Neural cell (in vitro differentiated cells): ENCODE measurements around the gene ZNF586. TPM values are rescaled to one million over a fixed set of nuclear protein-coding genes. Genes with fewer than 3 reads are reported as not detected.

ENCODE experiments used
- H2AFZ ChIP-seq: fragments of 200-600, 300-800 bp; sonication (generic), shearing (Covaris generic); 2 replicates; pipeline ENCODE4 v1.6.0; 2014; ENCODE audit warnings: low read depth, mild to moderate bottlenecking, antibody characterized with exemption, low read length, moderate library complexity
- H3F3A ChIP-seq: fragments of 200-600 bp; shearing (Covaris generic); 2 replicates; pipeline ENCODE4 v1.6.1; 2016; ENCODE audit warnings: mild to moderate bottlenecking, moderate library complexity, mixed read lengths, antibody characterized with exemption, low read length; ENCODE audit not compliant: insufficient read depth, poor library complexity, severe bottlenecking
- H3K27ac ChIP-seq: fragments of 200-600, 300-800 bp; sonication (generic), shearing (Covaris generic); 2 replicates; pipeline ENCODE4 v1.5.1; 2014; ENCODE audit warnings: mild to moderate bottlenecking, low read length, moderate library complexity
- H3K27me3 ChIP-seq: fragments of 300-800, 200-600 bp; sonication (generic), shearing (Covaris generic); 2 replicates; pipeline ENCODE4 v1.6.0; 2014; ENCODE audit warnings: mild to moderate bottlenecking, low read depth, low read length, moderate library complexity; ENCODE audit not compliant: insufficient read depth
- H3K36me3 ChIP-seq: fragments of 300-800, 200-600 bp; sonication (generic), shearing (Covaris generic); 2 replicates; pipeline ENCODE4 v1.5.1; 2014; ENCODE audit warnings: mild to moderate bottlenecking, antibody characterized with exemption, low read length, moderate library complexity; ENCODE audit not compliant: insufficient read depth
- H3K4me2 ChIP-seq: fragments of 300-800, 200-600 bp; sonication (generic), shearing (Covaris generic); 2 replicates; pipeline ENCODE4 v1.6.0; 2014; ENCODE audit warnings: mild to moderate bottlenecking, low read length
- H3K4me3 ChIP-seq: fragments of 300-800, 200-600 bp; sonication (generic), shearing (Covaris generic); 2 replicates; pipeline ENCODE4 v1.5.1; 2014; ENCODE audit warnings: mild to moderate bottlenecking, low read length, moderate library complexity
- H3K79me2 ChIP-seq: fragments of 200-600 bp; shearing (Covaris generic); replicated peaks from 2 replicates; pipeline ENCODE4 v1.6.0; 2014; ENCODE audit warnings: mild to moderate bottlenecking, low read length, moderate library complexity; ENCODE audit not compliant: insufficient read depth
- H3K9ac ChIP-seq: fragments of 300-800, 200-600 bp; sonication (generic), shearing (Covaris generic); 2 replicates; pipeline ENCODE4 v1.6.1; 2016; ENCODE audit warnings: mild to moderate bottlenecking, low read length, mixed read lengths
- H3K9me2 ChIP-seq: fragments of 200-600 bp; shearing (Covaris generic); 2 replicates; pipeline ENCODE4 v1.6.1; 2016; ENCODE audit warnings: mild to moderate bottlenecking, low read length, mixed read lengths; ENCODE audit not compliant: insufficient read depth
- H3K9me3 ChIP-seq: fragments of 200-600, 300-800 bp; sonication (generic), shearing (Covaris generic); 2 replicates; pipeline ENCODE4 v1.6.1; 2016; ENCODE audit warnings: mild to moderate bottlenecking, mixed run types, low read length, moderate library complexity, mixed read lengths
- H4K20me1 ChIP-seq: fragments of 200-600 bp; shearing (Covaris generic); 2 replicates; pipeline ENCODE4 v1.6.1; 2016; ENCODE audit warnings: mild to moderate bottlenecking, mixed run types; ENCODE audit not compliant: insufficient read depth
- EP300 ChIP-seq: fragments of 450-650 bp; conservative IDR thresholded peaks from 2 replicates; pipeline ENCODE4 v1.6.1; 2014; ENCODE audit warnings: antibody characterized with exemption, mild to moderate bottlenecking, moderate library complexity; ENCODE audit not compliant: poor library complexity, severe bottlenecking
- EZH2 ChIP-seq: fragments of 200-600, 300-800 bp; shearing (Covaris generic), sonication (generic); IDR thresholded peaks from 2 replicates; pipeline ENCODE4 v1.6.1; 2014; ENCODE audit warnings: antibody characterized with exemption, low read length, borderline replicate concordance, mild to moderate bottlenecking; ENCODE audit not compliant: insufficient read depth, poor library complexity, severe bottlenecking
- MXI1 ChIP-seq: fragments of 450-650 bp; conservative IDR thresholded peaks from 2 replicates; pipeline ENCODE4 v1.6.1; 2014; ENCODE audit warnings: antibody characterized with exemption, mild to moderate bottlenecking; ENCODE audit not compliant: poor library complexity, severe bottlenecking
- POLR2AphosphoS5 ChIP-seq: IDR thresholded peaks from 2 replicates; pipeline ENCODE4 v1.6.1; 2012
- RAD21 ChIP-seq: fragments of 450-650 bp; conservative IDR thresholded peaks from 2 replicates; pipeline ENCODE4 v1.6.1; 2014; ENCODE audit warnings: antibody characterized with exemption, mild to moderate bottlenecking, moderate library complexity
- SMC3 ChIP-seq: fragments of 450-650 bp; conservative IDR thresholded peaks from 2 replicates; pipeline ENCODE4 v1.6.1; 2014; ENCODE audit warnings: antibody characterized with exemption, mild to moderate bottlenecking, moderate library complexity; ENCODE audit not compliant: poor library complexity
- TAF1 ChIP-seq: IDR thresholded peaks from 2 replicates; pipeline ENCODE4 v1.6.1; 2012; ENCODE audit warnings: low read depth
- polyA plus RNA-seq: library from polyadenylated mRNA; depleted of rRNA; stranded (reverse); fragments of >200 nt; gene quantifications from 2 replicates; pipeline ENCODE4 v1.2.3, GENCODE V29; 2014
- TF ChIP-seq, protein P1 (sequence below): fragments of 450-650 bp; IDR thresholded peaks from 2 replicates; pipeline ENCODE4 v1.5.1; 2014; ENCODE audit warnings: antibody characterized with exemption, mild to moderate bottlenecking, moderate library complexity; ENCODE audit not compliant: poor library complexity, severe bottlenecking
- TF ChIP-seq, protein P2 (sequence below): IDR thresholded peaks from 2 replicates; pipeline ENCODE4 v1.6.1; 2012; ENCODE audit warnings: borderline replicate concordance

The ZNF586 gene
- polyA plus RNA-seq, 1 donor from 2014 or later: 22.0 TPM

DNA sequence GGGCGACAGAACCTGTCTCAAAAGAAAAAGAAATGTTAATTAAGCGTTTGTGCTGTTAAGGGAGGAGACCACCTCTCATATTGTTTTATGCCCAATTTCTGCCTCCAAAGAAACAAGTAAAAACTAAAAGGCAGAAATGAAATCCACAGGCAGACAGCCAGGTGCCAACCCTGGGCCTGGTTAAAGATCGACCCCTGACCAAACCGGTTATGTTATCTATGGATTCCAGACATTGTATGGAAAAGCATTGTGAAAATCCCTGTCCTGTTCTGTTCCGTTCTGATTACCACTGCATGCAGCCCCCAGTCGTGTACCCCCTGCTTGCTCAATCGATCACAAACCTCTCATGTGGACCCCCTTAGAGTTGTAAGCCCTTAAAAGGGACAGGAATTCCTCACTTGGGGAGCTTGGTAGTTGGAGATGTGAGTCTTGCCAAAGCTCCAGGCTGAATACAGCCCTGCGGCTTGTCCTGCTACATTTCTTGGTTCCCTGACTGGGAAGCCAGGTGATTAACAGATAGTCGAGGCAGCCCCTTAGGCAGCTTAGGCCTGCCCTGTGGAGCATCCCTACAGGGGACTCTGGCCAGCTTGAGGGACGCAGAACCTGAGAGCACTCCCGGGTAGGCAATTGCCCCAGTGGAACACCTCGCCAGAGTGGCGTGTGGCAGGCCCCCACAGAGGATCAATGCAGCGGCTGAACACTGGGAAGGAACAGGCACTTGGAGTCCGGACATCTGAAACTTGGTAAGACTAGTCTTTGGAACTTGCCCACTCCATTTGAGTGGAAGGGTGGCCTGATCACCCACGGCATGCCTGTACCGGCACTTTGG lies 46.0 kb downstream of the ZNF586 start:
- Histone ChIP-seq H3K9me2 (no peaks in the 10 kb centered on the region), H2AFZ (peak overlapping the region; percentile 53), H3K4me3 (peak overlapping the region; percentile 94), H3K79me2 (peaks cover 6% of the 10 kb centered on the region), H3F3A (no peaks in the 10 kb centered on the region), H4K20me1 (no peaks in the 10 kb centered on the region), H3K9ac (peak overlapping the region; percentile 83), H3K36me3 (no peaks in the 10 kb centered on the region), H3K9me3 (no peaks in the 10 kb centered on the region), H3K4me2 (peak overlapping the region; percentile 65), H3K27ac (peak overlapping the region; percentile 79), H3K27me3 (no peaks in the 10 kb centered on the region)
- TF ChIP-seq TAF1 (no peak), EZH2 (no peak), MXI1 (no peak), SMC3 (no peak)

DNA sequence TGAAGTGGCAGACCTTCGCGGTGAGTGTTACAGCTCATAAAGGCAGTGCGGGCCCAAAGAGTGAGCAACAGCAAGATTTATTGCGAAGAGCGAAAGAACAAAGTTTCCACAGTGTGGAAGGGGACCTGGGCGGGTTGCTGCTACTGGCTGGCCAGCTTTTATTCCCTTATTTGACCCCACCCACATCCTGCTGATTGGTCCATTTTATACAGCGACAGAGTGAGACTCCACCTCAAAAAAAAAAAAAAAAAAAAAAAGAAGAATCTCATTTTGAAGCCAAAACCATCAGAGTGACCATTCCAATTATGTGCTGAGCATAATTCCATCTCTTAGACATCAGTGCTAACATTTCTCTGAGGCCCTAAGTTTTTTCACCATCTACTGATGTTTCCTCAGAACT lies 47.2 kb downstream of the ZNF586 start:
- Histone ChIP-seq H3K4me2 (no peak overlapping the region), H4K20me1 (no peaks in the 10 kb centered on the region), H3K9ac (no peak overlapping the region), H3K9me3 (no peaks in the 10 kb centered on the region), H2AFZ (no peak overlapping the region), H3F3A (no peaks in the 10 kb centered on the region), H3K36me3 (no peaks in the 10 kb centered on the region), H3K27ac (no peak overlapping the region), H3K4me3 (no peak overlapping the region), H3K79me2 (peaks cover 6% of the 10 kb centered on the region), H3K9me2 (no peaks in the 10 kb centered on the region), H3K27me3 (no peaks in the 10 kb centered on the region)
- TF ChIP-seq, protein P1, sequence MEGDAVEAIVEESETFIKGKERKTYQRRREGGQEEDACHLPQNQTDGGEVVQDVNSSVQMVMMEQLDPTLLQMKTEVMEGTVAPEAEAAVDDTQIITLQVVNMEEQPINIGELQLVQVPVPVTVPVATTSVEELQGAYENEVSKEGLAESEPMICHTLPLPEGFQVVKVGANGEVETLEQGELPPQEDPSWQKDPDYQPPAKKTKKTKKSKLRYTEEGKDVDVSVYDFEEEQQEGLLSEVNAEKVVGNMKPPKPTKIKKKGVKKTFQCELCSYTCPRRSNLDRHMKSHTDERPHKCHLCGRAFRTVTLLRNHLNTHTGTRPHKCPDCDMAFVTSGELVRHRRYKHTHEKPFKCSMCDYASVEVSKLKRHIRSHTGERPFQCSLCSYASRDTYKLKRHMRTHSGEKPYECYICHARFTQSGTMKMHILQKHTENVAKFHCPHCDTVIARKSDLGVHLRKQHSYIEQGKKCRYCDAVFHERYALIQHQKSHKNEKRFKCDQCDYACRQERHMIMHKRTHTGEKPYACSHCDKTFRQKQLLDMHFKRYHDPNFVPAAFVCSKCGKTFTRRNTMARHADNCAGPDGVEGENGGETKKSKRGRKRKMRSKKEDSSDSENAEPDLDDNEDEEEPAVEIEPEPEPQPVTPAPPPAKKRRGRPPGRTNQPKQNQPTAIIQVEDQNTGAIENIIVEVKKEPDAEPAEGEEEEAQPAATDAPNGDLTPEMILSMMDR: no peak
- TF ChIP-seq EZH2 (no peak), EP300 (no peak), SMC3 (no peak), MXI1 (no peak), POLR2AphosphoS5 (no peak), TAF1 (no peak), RAD21 (no peak)
- TF ChIP-seq, protein P2, sequence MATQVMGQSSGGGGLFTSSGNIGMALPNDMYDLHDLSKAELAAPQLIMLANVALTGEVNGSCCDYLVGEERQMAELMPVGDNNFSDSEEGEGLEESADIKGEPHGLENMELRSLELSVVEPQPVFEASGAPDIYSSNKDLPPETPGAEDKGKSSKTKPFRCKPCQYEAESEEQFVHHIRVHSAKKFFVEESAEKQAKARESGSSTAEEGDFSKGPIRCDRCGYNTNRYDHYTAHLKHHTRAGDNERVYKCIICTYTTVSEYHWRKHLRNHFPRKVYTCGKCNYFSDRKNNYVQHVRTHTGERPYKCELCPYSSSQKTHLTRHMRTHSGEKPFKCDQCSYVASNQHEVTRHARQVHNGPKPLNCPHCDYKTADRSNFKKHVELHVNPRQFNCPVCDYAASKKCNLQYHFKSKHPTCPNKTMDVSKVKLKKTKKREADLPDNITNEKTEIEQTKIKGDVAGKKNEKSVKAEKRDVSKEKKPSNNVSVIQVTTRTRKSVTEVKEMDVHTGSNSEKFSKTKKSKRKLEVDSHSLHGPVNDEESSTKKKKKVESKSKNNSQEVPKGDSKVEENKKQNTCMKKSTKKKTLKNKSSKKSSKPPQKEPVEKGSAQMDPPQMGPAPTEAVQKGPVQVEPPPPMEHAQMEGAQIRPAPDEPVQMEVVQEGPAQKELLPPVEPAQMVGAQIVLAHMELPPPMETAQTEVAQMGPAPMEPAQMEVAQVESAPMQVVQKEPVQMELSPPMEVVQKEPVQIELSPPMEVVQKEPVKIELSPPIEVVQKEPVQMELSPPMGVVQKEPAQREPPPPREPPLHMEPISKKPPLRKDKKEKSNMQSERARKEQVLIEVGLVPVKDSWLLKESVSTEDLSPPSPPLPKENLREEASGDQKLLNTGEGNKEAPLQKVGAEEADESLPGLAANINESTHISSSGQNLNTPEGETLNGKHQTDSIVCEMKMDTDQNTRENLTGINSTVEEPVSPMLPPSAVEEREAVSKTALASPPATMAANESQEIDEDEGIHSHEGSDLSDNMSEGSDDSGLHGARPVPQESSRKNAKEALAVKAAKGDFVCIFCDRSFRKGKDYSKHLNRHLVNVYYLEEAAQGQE: no peak
